Neural progenitor cell (in vitro differentiated cells): ENCODE data around the gene IQGAP1.

Source experiments
- CTCF ChIP-seq: fragments of 200-600 bp; sonication (generic); IDR thresholded peaks from 2 replicates; pipeline ENCODE4 v1.5.1; 2017; ENCODE audit warnings: antibody characterized with exemption, mild to moderate bottlenecking
- EZH2 ChIP-seq: fragments of 200-600 bp; sonication (generic); IDR thresholded peaks from 2 replicates; pipeline ENCODE4 v1.6.1; 2017; ENCODE audit warnings: antibody characterized with exemption, mild to moderate bottlenecking, moderate library complexity
- EZH2phosphoT487 ChIP-seq: fragments of 200-600 bp; sonication (generic); IDR thresholded peaks from 2 replicates; pipeline ENCODE4 v1.6.1; 2017; ENCODE audit warnings: antibody characterized with exemption

GRCh38 chr15:90352107-90352893 lies 35.7 kb upstream of the IQGAP1 start, which contains the start of gene ZNF774:
- no peak for TF ChIP-seq CTCF
- TF ChIP-seq EZH2 = no peak
- no peak for TF ChIP-seq EZH2phosphoT487
